Smooth muscle cell (in vitro differentiated cells): ENCODE data around the gene CFAP46. TPM values are rescaled to one million over a fixed set of nuclear protein-coding genes. Genes with fewer than 3 reads are reported as not detected.
A peak's percentile ranks its signal among the peaks of the same experiment; 100 is the strongest.

Experiments
- DNase-seq: peaks from one replicate; lab custom pipeline; 2025; ENCODE audit not compliant: unreplicated experiment; lab: John Stamatoyannopoulos, UW
- H2AFZ ChIP-seq: fragments of 200-600 bp; sonication (generic); 2 replicates; pipeline ENCODE4 v1.6.0; 2016; ENCODE audit warnings: antibody characterized with exemption, low read depth, mild to moderate bottlenecking
- H3F3A ChIP-seq: fragments of 200-600 bp; sonication (generic); 2 replicates; pipeline ENCODE4 v1.6.0; 2017; ENCODE audit warnings: antibody characterized with exemption, low read depth
- H3K27ac ChIP-seq: fragments of 200-600 bp; sonication (generic); 2 replicates; pipeline ENCODE4 v1.5.1; 2016; ENCODE audit warnings: low read depth, mild to moderate bottlenecking
- H3K27me3 ChIP-seq: fragments of 200-600 bp; sonication (generic); 2 replicates; pipeline ENCODE4 v1.6.1; 2016; ENCODE audit warnings: low read depth, mild to moderate bottlenecking
- H3K36me3 ChIP-seq: fragments of 200-600 bp; sonication (generic); 2 replicates; pipeline ENCODE4 v1.5.1; 2016; ENCODE audit warnings: low read depth
- H3K4me1 ChIP-seq: fragments of 200-600 bp; sonication (generic); 2 replicates; pipeline ENCODE4 v1.5.1; 2016; ENCODE audit warnings: low read depth
- H3K4me2 ChIP-seq: fragments of 200-600 bp; sonication (generic); 2 replicates; pipeline ENCODE4 v1.6.0; 2016; ENCODE audit warnings: mild to moderate bottlenecking
- H3K4me3 ChIP-seq: fragments of 200-600 bp; sonication (generic); 2 replicates; pipeline ENCODE4 v1.5.1; 2016; ENCODE audit warnings: mild to moderate bottlenecking
- H3K79me2 ChIP-seq: fragments of 200-600 bp; sonication (generic); 2 replicates; pipeline ENCODE4 v1.6.0; 2016; ENCODE audit warnings: low read depth, mild to moderate bottlenecking
- H3K9ac ChIP-seq: fragments of 200-600 bp; sonication (generic); 2 replicates; pipeline ENCODE4 v1.6.0; 2016; ENCODE audit warnings: low read depth
- H3K9me3 ChIP-seq: fragments of 200-600 bp; sonication (generic); replicated peaks from 2 replicates; pipeline ENCODE4 v1.5.1; 2016; ENCODE audit warnings: low read depth
- H4K20me1 ChIP-seq: fragments of 200-600 bp; sonication (generic); 2 replicates; pipeline ENCODE4 v1.6.0; 2016; ENCODE audit warnings: low read depth
- CTCF ChIP-seq: fragments of 200-600 bp; sonication (generic); IDR thresholded peaks from 2 replicates; pipeline ENCODE4 v1.5.1; 2017; ENCODE audit warnings: borderline replicate concordance, mild to moderate bottlenecking, antibody characterized with exemption; ENCODE audit not compliant: insufficient read depth, poor library complexity, severe bottlenecking
- WGBS: methylation state at CpG from one replicate; pipeline ENCODE4 v1.1.7; 2016; ENCODE audit warnings: low lambda C conversion rate; 5-methylcytosine and 5-hydroxymethylcytosine counted together
- polyA plus RNA-seq: library from polyadenylated mRNA; unstranded; fragments of >200 nt; fragmentation: Nextera tagmentation; extraction: Ambion mirVana; gene quantifications from 2 replicates; pipeline ENCODE4 v1.2.1, GENCODE V29; 2016
- total RNA-seq: library from RNA; depleted of rRNA; stranded (reverse); fragments of >200 nt; gene quantifications from 2 replicates; pipeline ENCODE4 v1.2.3, GENCODE V29; 2014

Gene CFAP46
- total and polyA plus RNA-seq, 2 experiments from 2014 or later = 1.1 to 2.0 TPM

GRCh38 chr10:132787495-132788179 is 154.7 kb downstream of the CFAP46 start:
- Histone ChIP-seq H3K4me2 (peak overlapping the region; percentile 26), H3K79me2 (no peaks in the 10 kb centered on the region), H2AFZ (no peak overlapping the region), H3K9ac (no peak overlapping the region), H3K36me3 (no peaks in the 10 kb centered on the region), H4K20me1 (peaks cover 39% of the 10 kb centered on the region), H3K27me3 (peaks cover 84% of the 10 kb centered on the region), H3K4me1 (no peaks in the 10 kb centered on the region), H3F3A (peaks cover 5% of the 10 kb centered on the region), H3K9me3 (no peaks in the 10 kb centered on the region), H3K27ac (no peak overlapping the region), H3K4me3 (no peak overlapping the region)
- DNase-seq = no peak
- WGBS = 3% methylated on average over 22 of the region's 80 CpGs
- TF ChIP-seq CTCF = no peak

GRCh38 chr10:132786884-132787494 is 155.4 kb downstream of the CFAP46 start:
- WGBS = 11% methylated on average over 65 of the region's 80 CpGs
- Histone ChIP-seq H3K4me2 (peak overlapping the region; percentile 26), H3K27me3 (peaks cover 90% of the 10 kb centered on the region)

GRCh38 chr10:132786476-132786883 is 155.9 kb downstream of the CFAP46 start:
- H3F3A ChIP-seq = peaks cover 6% of the 10 kb centered on the region
- TF ChIP-seq CTCF = no peak
- H2AFZ ChIP-seq = no peak overlapping the region
- peaks cover 95% of the 10 kb centered on the region for H3K27me3 ChIP-seq
- no peak overlapping the region for H3K9ac ChIP-seq
- H3K36me3 ChIP-seq = no peaks in the 10 kb centered on the region
- H4K20me1 ChIP-seq = peaks cover 45% of the 10 kb centered on the region
- no peaks in the 10 kb centered on the region for H3K9me3 ChIP-seq
- H3K4me2 ChIP-seq = no peak overlapping the region
- DNase-seq = no peak
- no peaks in the 10 kb centered on the region for H3K79me2 ChIP-seq
- no peak overlapping the region for H3K27ac ChIP-seq
- H3K4me3 ChIP-seq = no peak overlapping the region
- 14% methylated on average over 36 of the region's 58 CpGs for WGBS
- H3K4me1 ChIP-seq = no peaks in the 10 kb centered on the region

More at GRCh38 chr10:132786884-132787494, 155.4 kb downstream of the CFAP46 start:
- Histone ChIP-seq H3K9ac (no peak overlapping the region), H4K20me1 (peaks cover 41% of the 10 kb centered on the region), H3K36me3 (no peaks in the 10 kb centered on the region), H3F3A (peaks cover 6% of the 10 kb centered on the region), H3K9me3 (no peaks in the 10 kb centered on the region), H3K4me3 (no peak overlapping the region), H2AFZ (no peak overlapping the region), H3K27ac (no peak overlapping the region), H3K4me1 (no peaks in the 10 kb centered on the region), H3K79me2 (no peaks in the 10 kb centered on the region)
- no peak for TF ChIP-seq CTCF
- DNase-seq = no peak
